GM11168 (cell line): Measurements from ENCODE around the gene TAX1BP3.

Experiments
- in situ Hi-C: fragments of 300-500 bp; cut with MboI; formaldehyde crosslinking; loops from one replicate; pipeline ENCODE4 v1.12.0; 2022; ENCODE audit warnings: low sequenced_read_pairs; ENCODE audit not compliant: unreplicated experiment

Gene TAX1BP3

DNA sequence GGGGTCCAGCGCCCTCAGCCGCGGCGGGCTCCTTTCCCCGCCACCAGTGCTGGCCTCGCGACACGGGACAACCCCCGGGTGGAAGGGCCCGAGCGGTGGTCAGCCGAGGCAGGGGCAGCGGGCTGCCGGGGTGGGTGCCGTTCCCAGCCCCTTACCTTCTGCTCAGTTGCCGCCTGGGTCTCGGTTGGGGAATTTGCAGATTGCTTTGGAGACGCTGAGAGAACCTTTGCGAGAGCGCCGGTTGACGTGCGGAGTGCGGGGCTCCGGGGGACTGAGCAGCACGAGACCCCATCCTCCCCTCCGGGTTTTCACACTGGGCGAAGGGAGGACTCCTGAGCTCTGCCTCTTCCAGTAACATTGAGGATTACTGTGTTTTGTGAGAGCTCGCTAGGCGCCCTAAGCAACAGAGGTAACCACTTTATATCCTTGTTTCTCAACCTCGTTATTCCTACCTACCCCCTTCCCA, 31.4 kb downstream of the TAX1BP3 start:
- in situ Hi-C loops, result no loop called here

DNA sequence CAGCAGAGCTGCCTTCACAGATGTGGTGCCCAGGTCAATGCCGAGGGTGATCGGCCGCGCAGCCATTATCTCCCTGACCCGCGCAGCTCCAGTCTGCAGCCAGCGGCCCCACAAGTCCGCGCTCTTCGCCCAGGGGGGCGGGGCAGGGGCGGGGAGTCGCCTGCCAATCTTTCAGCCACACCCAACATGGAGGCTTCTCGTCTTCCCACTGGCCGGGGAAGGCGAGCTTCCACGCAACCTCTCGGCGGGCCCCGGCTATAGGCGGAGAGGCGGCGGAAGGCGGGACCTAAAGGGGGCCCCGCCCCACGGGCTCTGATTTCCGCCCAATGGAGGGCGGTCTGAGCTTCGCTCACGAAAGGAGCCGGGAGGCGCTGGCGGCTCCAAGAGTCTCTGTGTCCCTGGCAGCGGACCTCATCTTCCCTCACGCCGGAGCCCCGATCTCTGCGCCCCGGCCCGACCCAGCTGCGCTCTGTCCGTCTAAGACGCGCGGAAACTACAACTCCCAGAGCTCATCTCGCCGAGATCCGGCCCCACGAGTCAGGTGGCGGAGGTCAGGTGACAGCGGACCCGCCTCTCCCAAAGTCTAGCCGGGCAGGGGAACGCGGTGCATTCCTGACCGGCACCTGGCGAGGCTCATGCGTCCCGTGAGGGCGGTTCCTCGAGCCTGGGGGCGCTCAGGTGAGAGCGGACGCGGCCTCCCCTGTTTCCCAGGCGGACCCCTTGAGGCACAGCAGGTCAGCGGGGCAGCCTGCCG, 32.0 kb downstream of the TAX1BP3 start, which contains the start of the genes CTNS and SHPK:
Gene CTNS (plus strand): TSS at position 607 of the 754 bp plus-strand sequence. CDS start 3,447 bp downstream, outside the sequence.
Gene SHPK (minus strand): TSS at position 97 of the 754 bp plus-strand sequence. CDS start 31 bp downstream, at position 66.
- in situ Hi-C loops, result no loop called here

GRCh38 chr17:3635474-3636153, 32.8 kb downstream of the TAX1BP3 start:
- in situ Hi-C loops, result no loop called here

GRCh38 chr17:3632287-3632686, 36.1 kb downstream of the TAX1BP3 start:
- in situ Hi-C loops, result no loop called here

GRCh38 chr17:3630781-3631180, 37.6 kb downstream of the TAX1BP3 start:
- in situ Hi-C loops, result no loop called here

GRCh38 chr17:3627769-3628167, 40.6 kb downstream of the TAX1BP3 start:
- in situ Hi-C loops, result no loop called here

GRCh38 chr17:3626831-3627768, 41.3 kb downstream of the TAX1BP3 start:
- in situ Hi-C loops, result no loop called here

DNA sequence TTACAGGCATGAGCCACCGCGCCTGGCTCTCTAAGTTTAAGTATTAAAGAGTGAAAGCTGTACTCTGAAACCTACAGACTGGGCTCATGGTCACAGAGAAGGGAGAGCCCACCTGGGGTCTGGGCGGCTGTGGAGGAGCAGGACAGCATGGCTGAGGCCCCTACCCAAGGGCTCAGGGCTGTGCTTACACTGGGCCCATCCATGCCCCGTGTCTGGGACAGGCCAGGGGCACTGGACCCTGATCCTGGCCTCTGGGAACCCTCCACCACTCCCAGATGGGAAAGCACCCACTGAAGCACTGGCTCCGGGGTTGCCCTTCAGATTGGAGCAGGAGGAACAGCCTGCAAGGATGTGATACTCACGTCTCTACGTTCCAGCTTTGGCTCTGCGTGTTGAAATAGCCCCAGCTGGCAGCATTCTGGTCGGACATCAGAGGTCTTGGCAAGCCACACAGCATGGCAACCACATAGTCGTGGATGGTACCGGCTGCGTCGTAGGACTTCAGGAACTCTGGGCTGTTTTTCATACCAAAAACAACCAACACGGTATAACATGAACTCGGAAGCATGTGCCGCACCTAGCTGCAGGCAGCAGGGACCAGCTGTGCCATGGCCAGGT, 45.3 kb downstream of the TAX1BP3 start:
- in situ Hi-C loops, result no loop called here

DNA sequence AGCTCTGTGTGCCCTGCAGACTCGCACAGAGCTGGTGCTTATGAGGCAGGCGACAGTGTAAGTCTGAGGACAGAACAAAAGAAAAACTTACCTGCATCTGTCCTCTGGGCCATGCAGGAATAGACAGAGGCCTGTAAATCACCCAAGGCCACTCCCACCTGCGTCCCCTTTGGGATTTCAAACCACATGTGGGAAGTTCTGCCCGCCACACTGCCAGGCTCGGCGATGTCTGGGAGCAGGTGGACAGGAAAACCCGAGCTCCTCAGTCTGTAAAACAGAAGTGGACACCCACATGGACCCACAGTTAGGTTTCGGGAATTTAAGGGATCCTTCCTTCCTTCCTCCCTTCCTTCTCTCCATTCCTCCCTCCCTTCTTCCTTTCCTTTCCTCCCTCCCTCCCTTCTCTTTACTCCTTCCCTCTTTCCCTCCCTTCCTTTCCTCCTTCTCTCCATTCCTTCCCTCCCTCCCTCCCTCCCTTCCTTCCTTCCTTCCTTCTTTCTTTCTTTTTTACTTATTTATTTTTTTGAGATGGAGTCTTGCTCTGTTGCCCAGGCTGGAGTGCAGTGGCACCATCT, 47.1 kb downstream of the TAX1BP3 start:
- in situ Hi-C loops, result no loop called here

GRCh38 chr17:3615160-3615870, 53.1 kb downstream of the TAX1BP3 start:
- in situ Hi-C loops, result no loop called here

DNA sequence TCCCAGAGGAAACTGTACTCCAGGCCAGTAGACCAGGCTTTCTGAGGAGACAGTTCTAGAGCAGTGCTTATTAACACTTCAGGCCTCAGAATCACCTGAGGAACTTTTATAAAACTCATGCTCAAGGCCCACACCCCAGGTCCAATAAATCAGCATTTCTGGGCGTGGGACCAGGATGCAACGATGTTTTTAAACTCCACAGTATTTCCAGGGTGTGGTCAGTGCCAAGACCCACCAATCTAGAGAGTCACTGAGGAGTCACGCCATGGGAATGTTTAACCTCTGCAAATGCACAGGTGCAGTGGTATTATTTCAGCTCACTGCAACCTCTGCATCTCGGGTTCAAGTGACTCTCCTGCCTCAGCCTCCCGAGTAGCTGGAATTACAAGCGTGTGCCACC, 55.3 kb downstream of the TAX1BP3 start:
- in situ Hi-C loops, result no loop called here
